Activated T-cell treated with anti-CD3 and anti-CD28 coated beads for 4 hours (primary cell): Measurements from ENCODE around the gene CACNB4.
"Not testable (repeated sequence)": the region's sequence is repeated elsewhere in the genome, so short reads cannot be mapped to it uniquely, and the experiment has no call there.

Experiments
- DNase-seq: peaks from one replicate; pipeline ENCODE4 v3.0.0-alpha.2; 2020

CACNB4 gene

GRCh38 chr2:151933266-151933804 lies 165.5 kb downstream of the CACNB4 start:
- DNase-seq, result no peak

DNA sequence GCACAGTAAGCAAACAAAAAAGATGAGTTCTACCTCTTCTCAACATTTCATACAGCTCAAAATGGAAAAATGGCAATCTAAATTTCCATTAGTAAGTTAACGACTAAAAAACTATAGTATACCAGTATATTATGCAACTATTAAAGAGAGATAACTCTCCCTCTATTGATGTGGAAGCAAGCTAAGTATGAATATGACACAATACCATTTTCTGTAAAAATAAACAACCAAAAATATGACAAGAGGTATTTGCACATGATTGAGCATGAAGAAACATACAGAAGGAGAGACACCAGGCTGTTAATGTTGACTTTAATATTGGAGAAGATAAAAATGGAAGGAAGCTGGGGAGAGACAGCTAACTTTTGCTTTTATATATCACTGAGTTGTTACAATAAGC lies 167.1 kb downstream of the CACNB4 start:
- DNase-seq, result no peak

DNA sequence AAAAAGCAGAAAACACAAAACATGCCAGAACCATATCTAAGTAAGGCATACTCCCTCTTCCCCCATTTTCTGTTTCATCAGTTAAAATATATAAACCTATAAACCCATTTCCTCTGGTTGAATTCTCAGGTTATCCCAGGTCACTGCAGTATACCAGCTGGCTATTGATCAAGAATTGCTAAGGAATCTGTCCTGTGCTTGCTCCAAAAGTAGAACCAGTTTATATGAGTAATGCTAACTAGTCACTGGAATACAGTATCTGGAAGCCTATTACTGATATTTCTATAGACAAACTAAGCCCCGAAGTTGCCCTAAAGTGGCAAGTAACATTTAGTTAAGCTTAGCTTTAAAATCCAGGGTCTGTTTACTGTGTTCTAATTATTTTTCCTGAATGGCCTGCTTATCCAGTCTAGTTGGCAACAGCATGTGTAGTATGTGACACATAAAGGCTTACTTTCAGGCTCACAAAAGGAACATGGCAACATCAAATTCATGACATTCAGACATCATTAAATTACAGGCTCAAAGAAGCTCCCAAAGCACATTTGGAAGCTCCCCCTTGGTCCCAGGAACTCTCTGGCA lies 167.7 kb downstream of the CACNB4 start:
- no peak for DNase-seq

DNA sequence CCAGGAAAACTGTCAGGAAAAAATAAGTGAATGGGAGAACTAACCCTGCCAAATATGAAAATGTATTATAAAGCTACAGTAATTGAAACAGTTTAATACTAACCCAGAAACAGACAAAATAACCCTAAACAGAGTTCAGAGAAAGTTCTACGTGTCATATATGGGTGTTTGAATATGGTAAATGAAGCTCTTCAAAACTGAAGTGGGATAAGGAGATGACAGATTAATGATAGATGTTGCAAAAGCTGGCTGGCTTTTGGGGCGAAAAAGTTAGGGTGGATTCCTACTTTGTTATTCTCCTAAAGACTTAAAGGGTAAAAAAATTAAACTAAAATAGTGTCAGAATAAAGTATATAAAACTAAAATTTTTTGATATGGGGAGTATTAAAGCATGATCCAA lies 168.8 kb downstream of the CACNB4 start:
- DNase-seq, result no peak

GRCh38 chr2:151928380-151928779 lies 170.5 kb downstream of the CACNB4 start:
- no peak for DNase-seq

DNA sequence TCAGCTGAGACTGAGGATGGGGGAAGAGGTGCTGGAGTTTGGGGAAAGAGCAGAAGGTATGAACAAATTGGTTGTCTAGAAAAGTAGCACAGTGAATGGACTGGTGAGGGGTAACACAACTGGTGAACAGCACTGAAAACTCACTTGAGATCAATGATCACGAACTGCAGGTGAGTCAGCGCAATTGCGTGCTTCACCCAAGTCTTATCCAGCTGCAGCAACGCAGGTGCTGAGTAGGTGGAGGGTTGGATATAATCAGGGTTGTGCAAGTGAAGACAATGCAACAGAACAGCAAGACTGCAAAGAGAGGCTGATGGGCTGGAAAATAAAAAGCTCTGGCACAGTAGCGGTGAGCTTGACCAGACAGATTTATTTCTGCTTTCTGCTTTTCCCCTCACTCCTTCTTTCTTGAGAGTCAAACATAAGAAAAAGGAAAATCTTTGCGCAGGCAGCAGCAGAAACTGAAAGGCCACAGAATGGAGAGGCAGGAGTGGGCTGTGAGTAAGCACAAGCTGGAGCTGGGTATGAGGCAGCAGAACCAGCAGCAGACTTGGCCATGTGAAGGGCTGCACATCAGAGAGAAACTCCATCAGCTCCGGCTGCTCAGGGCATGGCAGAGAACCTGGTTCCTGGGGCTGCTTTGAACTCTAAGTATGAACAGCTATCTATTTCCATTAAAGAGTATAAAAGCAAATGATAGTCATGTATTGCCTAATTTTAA lies 171.2 kb downstream of the CACNB4 start:
- DNase-seq, result no peak

GRCh38 chr2:151922845-151923666 lies 175.8 kb downstream of the CACNB4 start:
- no peak for DNase-seq

- DNase-seq, result no peak
Observed at GRCh38 chr2:151919786-151920185, 179.1 kb downstream of the CACNB4 start.

- no peak for DNase-seq
Observed at GRCh38 chr2:151918308-151918707, 180.5 kb downstream of the CACNB4 start.

GRCh38 chr2:151916632-151917031 lies 182.2 kb downstream of the CACNB4 start:
- DNase-seq, result no peak

DNA sequence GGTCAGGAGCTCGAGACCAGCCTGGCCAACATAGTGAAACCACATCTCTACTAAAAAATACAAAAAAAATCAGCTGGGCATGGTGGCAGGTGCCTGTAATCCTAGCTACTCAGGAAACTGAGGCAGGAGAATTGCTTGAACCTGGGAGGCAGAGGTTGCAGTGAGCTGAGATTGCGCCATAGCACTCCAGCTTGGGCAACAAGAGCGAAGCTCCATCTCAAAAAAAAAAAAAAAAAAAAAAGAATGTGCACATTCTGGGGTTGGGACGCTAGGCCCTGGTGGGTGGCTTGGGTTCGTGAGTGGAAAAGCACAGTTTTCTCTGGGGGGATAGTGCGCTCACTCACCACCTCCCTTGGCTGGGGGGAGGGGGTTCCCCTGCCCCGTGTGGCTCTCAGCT lies 183.2 kb downstream of the CACNB4 start:
- DNase-seq, result not testable (repeated sequence)

- no peak for DNase-seq
Observed at GRCh38 chr2:151914989-151915628, 183.7 kb downstream of the CACNB4 start.

DNA sequence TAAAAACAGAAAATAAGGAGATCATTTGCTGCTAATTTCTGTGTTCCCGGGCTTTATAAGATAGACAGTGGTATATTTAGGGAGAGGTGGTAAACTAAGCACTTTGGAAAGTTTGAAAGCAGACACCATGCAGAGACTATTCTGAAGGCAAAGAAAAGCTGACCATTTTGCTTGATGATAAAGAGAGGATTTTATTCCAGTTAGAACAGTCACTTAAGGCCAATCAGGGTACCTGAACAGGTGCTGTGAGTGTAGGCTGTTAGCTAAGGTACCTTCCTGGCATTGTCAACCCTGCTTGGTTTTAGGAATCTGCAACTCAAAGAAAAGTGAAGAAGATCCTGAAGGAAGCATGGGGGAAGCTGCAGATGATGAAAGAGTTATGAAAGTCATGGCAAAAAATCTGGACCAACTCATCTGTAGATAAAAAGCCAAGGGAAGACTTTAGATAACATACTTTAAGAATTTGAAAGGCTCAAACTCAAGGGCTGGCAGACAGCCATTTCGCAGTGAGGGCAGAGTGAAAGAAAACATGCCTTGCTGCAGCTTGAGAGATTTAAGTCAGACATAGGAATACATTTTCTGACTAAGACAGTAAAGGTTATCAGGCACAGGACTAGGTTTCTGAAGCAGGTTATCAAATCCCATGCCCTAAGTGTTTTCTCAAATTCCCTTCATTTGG lies 190.5 kb downstream of the CACNB4 start:
- no peak for DNase-seq

DNA sequence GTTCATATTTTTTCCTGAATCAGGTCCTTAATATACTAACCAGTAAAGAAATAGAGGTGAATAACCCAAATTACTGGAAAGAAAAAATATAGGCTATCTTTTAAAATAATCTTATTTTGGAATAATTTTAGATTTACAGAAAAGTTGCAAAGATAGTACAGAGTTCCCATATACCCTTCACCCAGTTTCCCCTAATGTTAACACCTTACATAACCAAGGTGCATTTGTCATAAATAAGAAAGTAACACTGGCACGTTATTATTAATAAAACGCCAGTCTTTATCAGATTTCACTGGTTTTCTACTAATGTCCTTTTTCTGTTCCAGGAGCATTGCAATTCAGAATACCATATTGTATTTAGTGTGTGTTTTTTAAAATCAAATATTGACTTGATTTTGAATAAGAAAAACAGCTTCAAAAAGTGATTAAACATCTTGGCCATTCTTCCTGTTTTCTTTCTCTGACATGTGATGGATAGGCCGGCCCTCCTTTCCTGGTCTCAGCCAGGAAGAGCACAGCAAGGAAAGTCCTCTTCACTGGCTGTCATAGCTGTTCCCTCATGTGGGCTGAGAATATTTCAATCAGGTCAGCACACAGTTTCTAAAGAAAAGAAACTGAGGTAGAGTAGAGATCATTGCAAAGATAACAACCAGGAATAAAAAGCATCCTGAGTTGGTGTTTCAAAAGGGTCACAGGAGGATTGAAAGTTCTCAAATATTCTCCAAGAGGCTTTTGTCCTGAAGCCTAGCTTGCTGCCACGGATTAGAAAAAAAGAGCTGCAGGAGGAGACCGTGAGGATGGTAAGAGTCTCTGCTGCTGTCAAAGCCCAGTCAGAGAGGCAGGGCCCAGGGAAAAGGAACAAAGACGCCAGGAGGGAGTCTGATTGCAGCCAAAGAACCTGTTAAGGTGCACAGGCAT lies 191.3 kb downstream of the CACNB4 start:
- no peak for DNase-seq

DNA sequence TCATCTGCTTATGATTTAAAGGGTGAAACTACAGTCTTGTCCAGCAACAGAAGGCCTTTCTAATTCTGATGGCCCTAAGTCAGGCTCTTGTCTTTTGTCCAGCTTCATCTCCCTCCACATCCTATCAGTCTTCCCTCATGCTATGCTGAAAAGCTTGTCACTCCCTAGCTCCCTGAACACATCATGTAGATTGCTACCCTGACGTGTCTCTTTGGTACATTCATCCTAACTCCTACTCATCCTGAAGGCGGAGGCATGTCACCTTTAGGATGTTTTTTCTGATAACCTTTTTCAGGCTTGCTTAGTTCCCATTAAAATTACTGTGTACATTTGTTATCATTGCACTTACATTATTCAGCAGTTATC lies 192.2 kb downstream of the CACNB4 start:
- DNase-seq, result no peak

- no peak for DNase-seq
Observed at GRCh38 chr2:151905963-151906632, 192.7 kb downstream of the CACNB4 start.

DNA sequence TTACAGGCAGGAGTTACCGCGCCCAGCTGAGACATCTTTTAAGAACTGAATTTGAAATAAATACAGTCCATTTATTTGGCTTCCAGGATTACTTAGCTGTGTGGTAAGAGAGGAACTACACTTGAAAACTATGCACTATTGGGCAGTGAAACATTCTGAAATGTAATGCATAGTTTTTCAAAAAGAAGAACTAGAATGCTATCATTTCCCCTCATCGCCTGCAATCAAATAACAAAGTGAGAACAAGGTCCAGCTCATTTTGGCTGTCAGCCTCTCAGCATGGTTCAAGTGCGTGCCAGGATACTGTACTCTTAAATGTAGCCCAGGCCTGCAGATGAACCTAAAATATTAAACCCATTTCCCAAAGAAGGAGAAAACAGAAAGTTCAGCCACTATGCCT lies 194.0 kb downstream of the CACNB4 start:
- DNase-seq, result no peak

GRCh38 chr2:151904021-151904420 lies 194.8 kb downstream of the CACNB4 start:
- DNase-seq, result no peak

DNA sequence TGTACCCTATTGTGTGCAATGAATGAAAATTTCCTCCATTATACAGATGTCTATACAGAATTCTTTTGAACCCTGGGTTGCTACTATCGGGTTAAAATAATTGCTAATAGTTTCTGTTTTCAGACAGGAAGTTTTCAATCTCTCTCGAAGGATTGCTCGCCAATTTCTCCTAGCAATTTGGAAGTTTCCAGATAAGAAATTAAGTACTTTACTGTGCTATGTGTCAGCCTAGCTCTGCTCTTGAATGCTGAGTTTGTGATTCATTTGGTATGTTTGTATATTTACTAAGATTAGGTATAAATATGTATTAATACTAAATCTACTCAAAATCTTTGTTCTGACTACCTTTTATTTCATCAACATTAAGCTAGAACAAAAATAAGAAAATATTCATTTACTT lies 196.0 kb downstream of the CACNB4 start:
- DNase-seq, result no peak

- DNase-seq, result no peak
Observed at GRCh38 chr2:151900331-151900730, 198.5 kb downstream of the CACNB4 start.

- DNase-seq, result no peak
Observed at GRCh38 chr2:151899156-151899555, 199.7 kb downstream of the CACNB4 start.
